ENCODE measurements around the gene RNF19B.

RNF19B gene

GRCh38 chr1:32896451-32896850 is 68.2 kb downstream of the RNF19B start:
- DNase-seq (ENCODE audit: low read depth, low spot score): no peak
- Histone ChIP-seq H3K36me3 (ENCODE audit: insufficient read depth, low read length) (no peaks in the 10 kb centered on the region), H3K9me3 (ENCODE audit: low read depth, low read length) (no peaks in the 10 kb centered on the region), H3K4me3 (no peak overlapping the region), H3K27ac (no peak overlapping the region; the same call in 1 of the 2 replicates), H3K9ac (ENCODE audit: insufficient read length) (no peak overlapping the region)
- TF ChIP-seq FOXP2 (optimal IDR thresholded peaks at IDR 0.05; ENCODE audit: control extremely low read depth, extremely low read length, insufficient read depth) (no peak), POLR2AphosphoS5 (IDR thresholded peaks at IDR 0.05; ENCODE audit: borderline replicate concordance, low read depth, low read length) (no peak), EZH2 (IDR thresholded peaks at IDR 0.05) (no peak)

DNA sequence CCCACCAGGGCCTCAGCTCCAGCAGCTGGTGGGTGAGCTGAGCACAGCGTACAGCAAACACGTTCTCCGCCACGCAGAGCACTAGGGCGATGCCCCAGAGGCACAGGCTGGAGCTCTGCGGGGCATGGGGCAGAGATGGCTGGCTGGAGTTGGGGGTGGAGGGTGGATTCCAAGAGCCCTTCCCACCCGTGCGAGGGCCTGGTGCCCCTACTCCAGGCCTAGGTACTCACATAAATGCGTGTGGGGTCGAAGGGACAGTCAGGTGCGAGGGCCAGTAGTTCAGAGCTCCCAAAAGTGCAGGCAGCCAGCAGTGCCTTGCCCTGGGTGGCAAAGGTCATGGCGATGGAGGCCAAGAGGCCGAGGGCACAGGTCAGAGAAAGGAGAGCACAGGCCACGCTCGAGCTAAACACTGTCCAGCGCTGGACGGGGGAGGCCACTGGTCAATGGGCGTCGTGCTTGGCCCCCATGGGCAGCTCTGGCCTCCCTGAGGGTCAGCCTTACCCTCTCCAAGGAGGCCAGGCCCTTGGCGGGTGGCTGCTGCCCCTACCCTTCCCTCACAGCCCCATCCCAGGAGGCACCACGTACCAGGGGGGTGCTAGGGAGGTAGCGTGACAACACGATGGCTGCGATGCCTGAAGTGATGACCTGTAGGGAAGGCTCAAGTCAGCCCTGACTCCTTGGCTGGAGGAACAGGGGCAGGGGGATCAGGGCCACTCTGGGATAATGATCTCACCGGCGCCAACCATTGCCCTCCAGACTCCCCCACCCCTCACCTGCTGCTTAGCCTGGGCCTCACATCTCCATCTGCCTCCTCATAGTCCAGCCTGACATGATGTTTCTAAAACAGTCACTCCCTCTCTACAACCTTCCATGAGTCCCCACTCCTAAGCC is 69.0 kb downstream of the RNF19B start:
- H3K36me3 ChIP-seq (ENCODE audit: insufficient read depth, low read length): no peaks in the 10 kb centered on the region
- no peak for DNase-seq (ENCODE audit: low read depth, low spot score)
- no peak overlapping the region for H3K27ac ChIP-seq
- TF ChIP-seq FOXP2 (optimal IDR thresholded peaks at IDR 0.05; ENCODE audit: control extremely low read depth, extremely low read length, insufficient read depth): no peak
- no peak for TF ChIP-seq POLR2AphosphoS5 (IDR thresholded peaks at IDR 0.05; ENCODE audit: borderline replicate concordance, low read depth, low read length)
- no peak for TF ChIP-seq EZH2 (IDR thresholded peaks at IDR 0.05)
- H3K9me3 ChIP-seq (ENCODE audit: low read depth, low read length): no peaks in the 10 kb centered on the region
- H3K9ac ChIP-seq (ENCODE audit: insufficient read length): no peak overlapping the region
- H3K4me3 ChIP-seq: no peak overlapping the region

DNA sequence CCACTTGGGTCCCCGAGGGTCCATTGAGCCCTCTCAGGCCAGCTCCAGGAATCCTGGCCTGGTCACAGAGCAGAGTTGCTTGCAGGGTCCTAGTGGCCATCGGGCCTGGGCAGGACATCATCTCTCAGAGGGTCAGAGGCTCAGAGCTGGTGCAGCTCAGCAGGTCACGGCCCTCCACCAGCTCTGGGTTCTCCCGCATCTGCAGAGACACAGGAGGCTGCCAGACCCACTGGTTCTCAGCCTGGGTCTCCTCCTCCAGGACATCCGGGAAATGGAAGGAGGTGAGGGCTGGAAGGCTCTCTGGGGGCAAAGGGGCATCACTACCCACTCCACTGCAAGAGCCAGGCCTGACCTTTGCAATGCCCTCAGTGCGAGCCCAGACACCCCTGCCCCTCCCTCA is 69.9 kb downstream of the RNF19B start:
- H3K9me3 ChIP-seq (ENCODE audit: low read depth, low read length): no peaks in the 10 kb centered on the region
- DNase-seq (ENCODE audit: low read depth, low spot score): no peak
- H3K27ac ChIP-seq: no peak overlapping the region
- TF ChIP-seq POLR2AphosphoS5 (IDR thresholded peaks at IDR 0.05; ENCODE audit: borderline replicate concordance, low read depth, low read length) (no peak), FOXP2 (optimal IDR thresholded peaks at IDR 0.05; ENCODE audit: control extremely low read depth, extremely low read length, insufficient read depth) (no peak), EZH2 (IDR thresholded peaks at IDR 0.05) (no peak)
- no peak overlapping the region for H3K4me3 ChIP-seq
- H3K36me3 ChIP-seq (ENCODE audit: insufficient read depth, low read length): no peaks in the 10 kb centered on the region
- H3K9ac ChIP-seq (ENCODE audit: insufficient read length): no peak overlapping the region

- no peaks in the 10 kb centered on the region for H3K36me3 ChIP-seq (ENCODE audit: insufficient read depth, low read length)
- H3K27ac ChIP-seq: no peak overlapping the region; the same call in 1 of the 2 replicates
- no peak overlapping the region for H3K9ac ChIP-seq (ENCODE audit: insufficient read length)
- peak overlapping the region; percentile 82 for H3K4me3 ChIP-seq
- no peak for TF ChIP-seq EZH2 (IDR thresholded peaks at IDR 0.05)
- TF ChIP-seq FOXP2 (optimal IDR thresholded peaks at IDR 0.05; ENCODE audit: control extremely low read depth, extremely low read length, insufficient read depth): peak; percentile 88
- peak; percentile 61 for DNase-seq (ENCODE audit: low read depth, low spot score)
- H3K9me3 ChIP-seq (ENCODE audit: low read depth, low read length): no peaks in the 10 kb centered on the region
These were observed 70.5 kb downstream of the RNF19B start for GRCh38 chr1:32894019-32894600.

- no peaks in the 10 kb centered on the region for H3K9me3 ChIP-seq (ENCODE audit: low read depth, low read length)
- H3K36me3 ChIP-seq (ENCODE audit: insufficient read depth, low read length): no peaks in the 10 kb centered on the region
- peak overlapping the region; percentile 82 for H3K4me3 ChIP-seq
- TF ChIP-seq POLR2AphosphoS5 (IDR thresholded peaks at IDR 0.05; ENCODE audit: borderline replicate concordance, low read depth, low read length): peak; percentile 59; the same call in 1 of the 2 replicates
- TF ChIP-seq EZH2 (IDR thresholded peaks at IDR 0.05): no peak
- TF ChIP-seq FOXP2 (optimal IDR thresholded peaks at IDR 0.05; ENCODE audit: control extremely low read depth, extremely low read length, insufficient read depth): no peak
- peak overlapping the region; percentile 64 for H3K9ac ChIP-seq (ENCODE audit: insufficient read length)
- no peak overlapping the region; the same call in 1 of the 2 replicates for H3K27ac ChIP-seq
- no peak for DNase-seq (ENCODE audit: low read depth, low spot score)
These were observed 71.2 kb downstream of the RNF19B start for GRCh38 chr1:32893198-32894018.

GRCh38 chr1:32892368-32893197 is 72.0 kb downstream of the RNF19B start:
- Histone ChIP-seq H3K4me3 (peak overlapping the region; percentile 82), H3K27ac (no peak overlapping the region), H3K9me3 (ENCODE audit: low read depth, low read length) (no peaks in the 10 kb centered on the region), H3K36me3 (ENCODE audit: insufficient read depth, low read length) (no peaks in the 10 kb centered on the region), H3K9ac (ENCODE audit: insufficient read length) (peak overlapping the region; percentile 64)
- DNase-seq (ENCODE audit: low read depth, low spot score): no peak
- TF ChIP-seq POLR2AphosphoS5 (IDR thresholded peaks at IDR 0.05; ENCODE audit: borderline replicate concordance, low read depth, low read length) (no peak), FOXP2 (optimal IDR thresholded peaks at IDR 0.05; ENCODE audit: control extremely low read depth, extremely low read length, insufficient read depth) (no peak), EZH2 (IDR thresholded peaks at IDR 0.05) (no peak)

DNA sequence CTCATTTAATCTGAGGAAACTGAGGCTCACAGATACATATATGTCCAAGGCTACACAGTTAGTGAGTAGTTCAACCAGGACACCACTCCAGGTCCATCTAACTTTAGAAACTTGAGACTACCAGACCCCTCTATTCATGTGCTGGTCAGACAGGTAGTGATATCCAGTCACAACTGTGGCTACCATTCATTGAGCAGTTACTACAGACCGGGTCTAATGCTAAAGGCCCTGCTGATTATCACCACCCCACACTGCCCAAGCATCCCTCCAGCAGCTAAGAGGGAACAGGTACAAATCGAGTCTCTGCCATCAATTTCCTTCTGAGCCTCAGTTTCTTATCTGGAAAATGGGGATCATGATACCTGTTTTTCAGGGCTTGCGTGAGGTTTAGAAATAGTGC is 73.0 kb downstream of the RNF19B start:
- H3K9me3 ChIP-seq (ENCODE audit: low read depth, low read length): no peaks in the 10 kb centered on the region
- H3K27ac ChIP-seq: no peak overlapping the region

More for the DNA sequence above, 73.0 kb downstream of the RNF19B start:
- DNase-seq (ENCODE audit: low read depth, low spot score): no peak
- H3K36me3 ChIP-seq (ENCODE audit: insufficient read depth, low read length): no peaks in the 10 kb centered on the region
- H3K4me3 ChIP-seq: no peak overlapping the region
- no peak overlapping the region for H3K9ac ChIP-seq (ENCODE audit: insufficient read length)
- TF ChIP-seq FOXP2 (optimal IDR thresholded peaks at IDR 0.05; ENCODE audit: control extremely low read depth, extremely low read length, insufficient read depth): no peak
- TF ChIP-seq EZH2 (IDR thresholded peaks at IDR 0.05): no peak
- TF ChIP-seq POLR2AphosphoS5 (IDR thresholded peaks at IDR 0.05; ENCODE audit: borderline replicate concordance, low read depth, low read length): no peak

Measured in SK-N-MC (cell line).